A549 (cell line): Measurements from ENCODE around the gene PCDH12. TPM values are rescaled to one million over a fixed set of nuclear protein-coding genes. Genes with fewer than 3 reads are reported as not detected.

Source experiments
- ATAC-seq, 2 experiments: fragments of 200-7000 bp in 1 of 2; fragments of >200 bp in 1 of 2; cut with Nextera tagmentation in 1 of 2; cut with Tn5 transposase in 1 of 2; 3 replicates each; pipeline versions ENCODE4 v1.8.0 to v1.9.1; 2018 to 2020; ENCODE audit warnings: mild to moderate bottlenecking in 1 of 2, moderate library complexity in 1 of 2
- CTCF ChIA-PET: fragments of 300-600 bp; sonication (Branson Sonifier 250); formaldehyde crosslinking; extraction: SDS; loops from one replicate; lab custom pipeline; 2021; ENCODE audit warnings: antibody characterized with exemption, inconsistent platforms; lab: Yijun Ruan, JAX
- POLR2A ChIA-PET: fragments of 350-600 bp; formaldehyde crosslinking; extraction: SDS; loops from one replicate; lab custom pipeline; 2021; ENCODE audit warnings: antibody characterized with exemption, inconsistent platforms; lab: Yijun Ruan, JAX
- DNase-seq, 2 experiments: peaks; one replicate each; pipeline versions ENCODE4 v3.0.0 to v3.0.0-alpha.2; 2011 to 2016; ENCODE audit warnings: low read depth in 1 of 2, low spot score in 1 of 2
- FAIRE-seq: peaks from 2 replicates; lab custom pipeline; 2011; peaks lifted over from hg19 to GRCh38; lab: Jason Lieb, UNC
- H3K27ac ChIP-seq, 2 experiments: fragments of >200 bp; sonication (Bioruptor Twin); formaldehyde crosslinking; 3 replicates each; pipeline ENCODE4 v1.5.1; 2016 to 2017
- H3K4me1 ChIP-seq: fragments of >200 bp; sonication (Bioruptor Twin); formaldehyde crosslinking; 3 replicates; pipeline ENCODE4 v1.6.1; 2016
- H3K4me2 ChIP-seq: fragments of >200 bp; sonication (Bioruptor Twin); formaldehyde crosslinking; 3 replicates; pipeline ENCODE4 v1.6.1; 2016
- H3K4me3 ChIP-seq: fragments of >200 bp; sonication (Bioruptor Twin); formaldehyde crosslinking; 3 replicates; pipeline ENCODE4 v1.5.1; 2016
- H3K9me3 ChIP-seq: fragments of >200 bp; sonication (Bioruptor Twin); formaldehyde crosslinking; 3 replicates; pipeline ENCODE4 v1.6.1; 2016
- ATOH8 ChIP-seq: fragments of 250-450 bp; sonication (Bioruptor Pico); IDR thresholded peaks from 2 replicates; pipeline ENCODE4 v1.5.0; 2020; ENCODE audit warnings: low read depth, mild to moderate bottlenecking, moderate library complexity
- BHLHE40 ChIP-seq: IDR thresholded peaks from 2 replicates; pipeline ENCODE4 v1.6.1; 2012; ENCODE audit warnings: low read depth, low read length, inconsistent platforms
- CHD4 ChIP-seq: fragments of 200-600 bp; sonication (generic); IDR thresholded peaks from 2 replicates; pipeline ENCODE4 v1.6.1; 2016; ENCODE audit warnings: antibody characterized with exemption, mild to moderate bottlenecking, borderline replicate concordance
- E2F6 ChIP-seq: IDR thresholded peaks from 2 replicates; pipeline ENCODE4 v1.6.1; 2012; ENCODE audit warnings: low read depth, borderline replicate concordance
- FOXS1 ChIP-seq: fragments of 250-450 bp; sonication (Bioruptor Pico); IDR thresholded peaks from 2 replicates; pipeline ENCODE4 v1.5.0; 2020; ENCODE audit warnings: mild to moderate bottlenecking, moderate library complexity
- HES2 ChIP-seq: fragments of >200 bp; sonication (Bioruptor Twin); formaldehyde crosslinking; IDR thresholded peaks from 2 replicates; pipeline ENCODE4 v1.6.1; 2016
- HEYL ChIP-seq: fragments of 250-450 bp; sonication (Bioruptor Pico); IDR thresholded peaks from 2 replicates; pipeline ENCODE4 v1.8.0; 2021; ENCODE audit warnings: mild to moderate bottlenecking, moderate library complexity
- HMGXB4 ChIP-seq: fragments of 250-450 bp; sonication (Bioruptor Pico); IDR thresholded peaks from 2 replicates; pipeline ENCODE4 v1.5.0; 2021; ENCODE audit warnings: mild to moderate bottlenecking, moderate library complexity, borderline replicate concordance
- HOXA7 ChIP-seq: fragments of 250-450 bp; sonication (Bioruptor Pico); IDR thresholded peaks from 2 replicates; pipeline ENCODE4 v1.5.0; 2020; ENCODE audit warnings: mild to moderate bottlenecking, moderate library complexity
- NPAS2 ChIP-seq: fragments of 250-450 bp; sonication (Bioruptor Pico); IDR thresholded peaks from 2 replicates; pipeline ENCODE4 v1.8.0; 2022; ENCODE audit warnings: mild to moderate bottlenecking, moderate library complexity, borderline replicate concordance
- POLR2A ChIP-seq: IDR thresholded peaks from 2 replicates; pipeline ENCODE4 v1.6.1; 2012; ENCODE audit warnings: mild to moderate bottlenecking, low read length
- RNF2 ChIP-seq: fragments of 200-600 bp; sonication (generic); IDR thresholded peaks from 2 replicates; pipeline ENCODE4 v1.6.1; 2016; ENCODE audit warnings: low read depth, mild to moderate bottlenecking, antibody characterized with exemption, moderate library complexity, borderline replicate concordance
- SREBF2 ChIP-seq: fragments of 450-650 bp; IDR thresholded peaks from 2 replicates; pipeline ENCODE4 v1.6.1; 2014; ENCODE audit warnings: mild to moderate bottlenecking, moderate library complexity
- TFCP2L1 ChIP-seq: fragments of 250-450 bp; sonication (Bioruptor Pico); IDR thresholded peaks from 2 replicates; pipeline ENCODE4 v1.5.0; 2021; ENCODE audit warnings: mild to moderate bottlenecking
- WGBS: methylation state at CpG from one replicate; pipeline ENCODE4 v1.1.6; 2017; ENCODE audit errors: missing lambda C conversion rate; 5-methylcytosine and 5-hydroxymethylcytosine counted together
- polyA plus RNA-seq, 4 experiments: library from polyadenylated mRNA; depleted of rRNA in 3 of 4; stranded (reverse); fragments of >200 nt; fragmentation: RNase III in 1 of 4; extraction: RNeasy Plus Mini Kit Qiagen cat#74134 plus additional on column Dnase treatment in 1 of 4; gene quantifications; 2 replicates in 3 of 4; 3 replicates in 1 of 4; pipeline ENCODE4 v1.2.3, GENCODE V29; 2011 to 2017
- TF ChIP-seq, protein P1 (sequence below): fragments of >200 bp; sonication (Bioruptor Twin); formaldehyde crosslinking; IDR thresholded peaks from 3 replicates; pipeline ENCODE4 v1.6.1; 2016
- TF ChIP-seq, protein P2 (sequence below): fragments of 450-650 bp; IDR thresholded peaks from 2 replicates; pipeline ENCODE4 v1.6.1; 2014; ENCODE audit warnings: antibody characterized with exemption
- TF ChIP-seq, protein P3 (sequence below): fragments of 150-350 bp; IDR thresholded peaks from 2 replicates; pipeline ENCODE4 v1.6.1; 2014; ENCODE audit warnings: low read depth, mild to moderate bottlenecking, low read length
- TF ChIP-seq, protein P4 (sequence below): fragments of 200-600 bp; sonication (generic); IDR thresholded peaks from 2 replicates; pipeline ENCODE4 v1.6.1; 2016; ENCODE audit warnings: antibody characterized with exemption, mild to moderate bottlenecking, moderate library complexity

PCDH12 gene
- polyA plus RNA-seq, 2 of the 4 experiments (the other 2 are of a cell fraction), result not detected

DNA sequence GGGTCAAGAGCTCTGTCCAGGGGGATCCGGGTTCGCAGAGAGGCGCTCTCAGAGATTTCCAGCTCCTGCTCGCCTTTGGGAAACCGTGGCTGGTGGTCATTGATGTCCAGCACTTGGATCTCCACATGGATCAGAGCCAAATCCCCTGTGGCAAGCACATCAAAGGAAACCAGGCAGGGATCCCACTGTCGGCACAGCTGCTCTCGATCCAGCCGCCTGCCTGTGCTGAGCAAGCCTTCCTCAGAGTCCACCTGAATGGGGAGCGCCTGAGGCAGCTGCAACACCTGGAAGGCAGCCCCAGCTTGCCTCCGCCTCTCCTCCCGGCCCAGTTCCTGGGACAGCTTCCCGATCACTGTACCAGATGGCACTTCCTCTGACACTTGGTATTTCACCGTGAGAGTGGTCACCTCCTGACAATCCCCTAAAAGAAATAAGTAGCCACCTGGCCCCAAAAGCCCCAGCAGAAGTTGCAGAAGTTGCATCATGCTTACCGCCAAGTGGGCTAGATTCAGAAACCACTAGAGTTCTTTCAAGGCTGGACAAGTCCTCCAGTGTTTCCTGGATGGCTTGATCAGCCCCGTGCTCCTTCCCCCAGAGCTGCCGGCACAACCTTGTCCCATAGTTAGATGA lies 520 bp downstream of the PCDH12 start:
- no peak overlapping the region for H3K4me2 ChIP-seq
- WGBS, result 81% methylated on average over 13 of the region's 16 CpGs
- ChIA-PET POLR2A (interaction anchor here (1.1 kb wide), 1 partner anchor 34 kb away, joined by 3 read pairs; the partner anchor contains the start of gene DELE1), CTCF (interaction anchor here (1.0 to 17.2 kb wide), 9 partner anchors 11 to 292 kb away, joined by 3 to 325 read pairs (median 52); partner anchors contain the start of genes PCDH1 and RNF14)
- no peak overlapping the region for H3K27ac ChIP-seq
- H3K4me1 ChIP-seq, result 0 out of 3 replicates have a peak, but pooled peaks cover 4% of the 10 kb centered on the region
- no peaks in the 10 kb centered on the region for H3K9me3 ChIP-seq
- ATAC-seq, result no peak
- no peak for FAIRE-seq
- DNase-seq, result no peak
- H3K4me3 ChIP-seq, result no peak overlapping the region
- TF ChIP-seq BHLHE40 (no peak), HEYL (CRISPR knock-in tag) (no peak), CHD4 (no peak), NPAS2 (no peak), E2F6 (no peak), RNF2 (no peak), HOXA7 (CRISPR knock-in tag) (no peak), FOXS1 (CRISPR knock-in tag) (no peak), HES2 (no peak), SREBF2 (no peak), TFCP2L1 (CRISPR knock-in tag) (no peak), POLR2A (no peak), HMGXB4 (CRISPR knock-in tag) (no peak), ATOH8 (no peak)
- TF ChIP-seq, protein P1, sequence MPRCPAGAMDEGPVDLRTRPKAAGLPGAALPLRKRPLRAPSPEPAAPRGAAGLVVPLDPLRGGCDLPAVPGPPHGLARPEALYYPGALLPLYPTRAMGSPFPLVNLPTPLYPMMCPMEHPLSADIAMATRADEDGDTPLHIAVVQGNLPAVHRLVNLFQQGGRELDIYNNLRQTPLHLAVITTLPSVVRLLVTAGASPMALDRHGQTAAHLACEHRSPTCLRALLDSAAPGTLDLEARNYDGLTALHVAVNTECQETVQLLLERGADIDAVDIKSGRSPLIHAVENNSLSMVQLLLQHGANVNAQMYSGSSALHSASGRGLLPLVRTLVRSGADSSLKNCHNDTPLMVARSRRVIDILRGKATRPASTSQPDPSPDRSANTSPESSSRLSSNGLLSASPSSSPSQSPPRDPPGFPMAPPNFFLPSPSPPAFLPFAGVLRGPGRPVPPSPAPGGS, result no peak
- TF ChIP-seq, protein P2, sequence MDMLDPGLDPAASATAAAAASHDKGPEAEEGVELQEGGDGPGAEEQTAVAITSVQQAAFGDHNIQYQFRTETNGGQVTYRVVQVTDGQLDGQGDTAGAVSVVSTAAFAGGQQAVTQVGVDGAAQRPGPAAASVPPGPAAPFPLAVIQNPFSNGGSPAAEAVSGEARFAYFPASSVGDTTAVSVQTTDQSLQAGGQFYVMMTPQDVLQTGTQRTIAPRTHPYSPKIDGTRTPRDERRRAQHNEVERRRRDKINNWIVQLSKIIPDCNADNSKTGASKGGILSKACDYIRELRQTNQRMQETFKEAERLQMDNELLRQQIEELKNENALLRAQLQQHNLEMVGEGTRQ, result no peak
- TF ChIP-seq, protein P3, sequence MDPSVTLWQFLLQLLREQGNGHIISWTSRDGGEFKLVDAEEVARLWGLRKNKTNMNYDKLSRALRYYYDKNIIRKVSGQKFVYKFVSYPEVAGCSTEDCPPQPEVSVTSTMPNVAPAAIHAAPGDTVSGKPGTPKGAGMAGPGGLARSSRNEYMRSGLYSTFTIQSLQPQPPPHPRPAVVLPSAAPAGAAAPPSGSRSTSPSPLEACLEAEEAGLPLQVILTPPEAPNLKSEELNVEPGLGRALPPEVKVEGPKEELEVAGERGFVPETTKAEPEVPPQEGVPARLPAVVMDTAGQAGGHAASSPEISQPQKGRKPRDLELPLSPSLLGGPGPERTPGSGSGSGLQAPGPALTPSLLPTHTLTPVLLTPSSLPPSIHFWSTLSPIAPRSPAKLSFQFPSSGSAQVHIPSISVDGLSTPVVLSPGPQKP, result no peak
- TF ChIP-seq, protein P4, sequence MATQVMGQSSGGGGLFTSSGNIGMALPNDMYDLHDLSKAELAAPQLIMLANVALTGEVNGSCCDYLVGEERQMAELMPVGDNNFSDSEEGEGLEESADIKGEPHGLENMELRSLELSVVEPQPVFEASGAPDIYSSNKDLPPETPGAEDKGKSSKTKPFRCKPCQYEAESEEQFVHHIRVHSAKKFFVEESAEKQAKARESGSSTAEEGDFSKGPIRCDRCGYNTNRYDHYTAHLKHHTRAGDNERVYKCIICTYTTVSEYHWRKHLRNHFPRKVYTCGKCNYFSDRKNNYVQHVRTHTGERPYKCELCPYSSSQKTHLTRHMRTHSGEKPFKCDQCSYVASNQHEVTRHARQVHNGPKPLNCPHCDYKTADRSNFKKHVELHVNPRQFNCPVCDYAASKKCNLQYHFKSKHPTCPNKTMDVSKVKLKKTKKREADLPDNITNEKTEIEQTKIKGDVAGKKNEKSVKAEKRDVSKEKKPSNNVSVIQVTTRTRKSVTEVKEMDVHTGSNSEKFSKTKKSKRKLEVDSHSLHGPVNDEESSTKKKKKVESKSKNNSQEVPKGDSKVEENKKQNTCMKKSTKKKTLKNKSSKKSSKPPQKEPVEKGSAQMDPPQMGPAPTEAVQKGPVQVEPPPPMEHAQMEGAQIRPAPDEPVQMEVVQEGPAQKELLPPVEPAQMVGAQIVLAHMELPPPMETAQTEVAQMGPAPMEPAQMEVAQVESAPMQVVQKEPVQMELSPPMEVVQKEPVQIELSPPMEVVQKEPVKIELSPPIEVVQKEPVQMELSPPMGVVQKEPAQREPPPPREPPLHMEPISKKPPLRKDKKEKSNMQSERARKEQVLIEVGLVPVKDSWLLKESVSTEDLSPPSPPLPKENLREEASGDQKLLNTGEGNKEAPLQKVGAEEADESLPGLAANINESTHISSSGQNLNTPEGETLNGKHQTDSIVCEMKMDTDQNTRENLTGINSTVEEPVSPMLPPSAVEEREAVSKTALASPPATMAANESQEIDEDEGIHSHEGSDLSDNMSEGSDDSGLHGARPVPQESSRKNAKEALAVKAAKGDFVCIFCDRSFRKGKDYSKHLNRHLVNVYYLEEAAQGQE, result no peak
- TF ChIP-seq, all 56 proteins: peak for 0
